SK-N-SH treated with all-trans-retinoic acid at 6 μM for 48 hours (cell line): ENCODE data around the gene CIDEC.

Experiments used
- CREB5 ChIP-seq: fragments of 250-450 bp; sonication (Bioruptor Pico); IDR thresholded peaks from 2 replicates; pipeline ENCODE4 v1.5.1; 2020; ENCODE audit warnings: low read depth, mild to moderate bottlenecking, moderate library complexity
- CSRNP3 ChIP-seq: fragments of 250-450 bp; sonication (Bioruptor Pico); IDR thresholded peaks from 2 replicates; pipeline ENCODE4 v1.5.1; 2021; ENCODE audit warnings: mild to moderate bottlenecking, moderate library complexity
- PATZ1 ChIP-seq: fragments of 250-450 bp; sonication (Bioruptor Pico); IDR thresholded peaks from 2 replicates; pipeline ENCODE4 v1.8.0; 2020; ENCODE audit warnings: mild to moderate bottlenecking, moderate library complexity, borderline replicate concordance
- POU6F1 ChIP-seq: fragments of 250-450 bp; sonication (Bioruptor Pico); IDR thresholded peaks from 2 replicates; pipeline ENCODE4 v1.8.0; 2021; ENCODE audit warnings: low read depth, mild to moderate bottlenecking, moderate library complexity, borderline replicate concordance
- PPARA ChIP-seq: fragments of 250-450 bp; sonication (Bioruptor Pico); IDR thresholded peaks from 2 replicates; pipeline ENCODE4 v1.5.0; 2020; ENCODE audit warnings: mild to moderate bottlenecking, borderline replicate concordance
- ZC3H10 ChIP-seq: fragments of 250-450 bp; sonication (Bioruptor Pico); IDR thresholded peaks from 2 replicates; pipeline ENCODE4 v1.5.1; 2021; ENCODE audit warnings: mild to moderate bottlenecking, moderate library complexity
- ZFP30 ChIP-seq: fragments of 450-650 bp; formaldehyde crosslinking; IDR thresholded peaks from 2 replicates; pipeline ENCODE4 v1.5.0; 2022; ENCODE audit warnings: mild to moderate bottlenecking, moderate library complexity

- no peak for TF ChIP-seq ZFP30
- TF ChIP-seq ZC3H10 (CRISPR knock-in tag): no peak
- TF ChIP-seq POU6F1: no peak
- TF ChIP-seq CREB5: no peak
- TF ChIP-seq PATZ1 (CRISPR knock-in tag): no peak
- TF ChIP-seq CSRNP3 (CRISPR knock-in tag): no peak
- TF ChIP-seq PPARA (CRISPR knock-in tag): no peak
Observed at GRCh38 chr3:9899289-9899791, 19.3 kb upstream of the CIDEC start.
